Cerebellar cortex (tissue), 1 donor: ENCODE data around the gene NUDT16L1.

Experiments
- DNase-seq: peaks from one replicate; pipeline ENCODE4 v3.0.0-alpha.2; 2015; ENCODE audit warnings: low spot score

NUDT16L1 gene

GRCh38 chr16:4695473-4696171, 2.3 kb downstream of the NUDT16L1 start:
- DNase-seq, result no peak

- DNase-seq, result no peak
These were observed 3.0 kb downstream of the NUDT16L1 start for GRCh38 chr16:4696172-4696904.

GRCh38 chr16:4696905-4697847, 3.8 kb downstream of the NUDT16L1 start:
- DNase-seq, result no peak

- no peak for DNase-seq
These were observed 4.5 kb downstream of the NUDT16L1 start for GRCh38 chr16:4697848-4698291.

- DNase-seq, result no peak
These were observed 5.1 kb downstream of the NUDT16L1 start for GRCh38 chr16:4698321-4699045.

GRCh38 chr16:4699046-4699556, 5.7 kb downstream of the NUDT16L1 start:
- DNase-seq, result no peak

- no peak for DNase-seq
These were observed 7.1 kb downstream of the NUDT16L1 start for GRCh38 chr16:4700380-4700996.

- peak; percentile 53 for DNase-seq
These were observed 7.8 kb downstream of the NUDT16L1 start for GRCh38 chr16:4700997-4701743.

GRCh38 chr16:4701791-4702465, 8.6 kb downstream of the NUDT16L1 start:
- DNase-seq, result no peak

- no peak for DNase-seq
These were observed 9.1 kb downstream of the NUDT16L1 start for GRCh38 chr16:4702466-4702808.

GRCh38 chr16:4703906-4704305, 10.5 kb downstream of the NUDT16L1 start:
- DNase-seq, result no peak

- no peak for DNase-seq
These were observed 11.1 kb downstream of the NUDT16L1 start for GRCh38 chr16:4704491-4704890.

- no peak for DNase-seq
These were observed 11.6 kb downstream of the NUDT16L1 start for GRCh38 chr16:4704913-4705312.

- no peak for DNase-seq
These were observed 13.5 kb downstream of the NUDT16L1 start for GRCh38 chr16:4706871-4707270.

- DNase-seq, result no peak
These were observed 16.1 kb downstream of the NUDT16L1 start for GRCh38 chr16:4709481-4709880.

GRCh38 chr16:4713663-4714501, 20.5 kb downstream of the NUDT16L1 start:
- no peak for DNase-seq

- DNase-seq, result no peak
These were observed 21.6 kb downstream of the NUDT16L1 start for GRCh38 chr16:4714996-4715395.

GRCh38 chr16:4718466-4718865, 25.1 kb downstream of the NUDT16L1 start:
- DNase-seq, result no peak
